ENCODE data around the gene KIF26B. TPM values are rescaled to one million over a fixed set of nuclear protein-coding genes. Genes with fewer than 3 reads are reported as not detected.

Gene KIF26B
- total RNA-seq, 1 experiment from 2014 or later, result 1.6 TPM

DNA sequence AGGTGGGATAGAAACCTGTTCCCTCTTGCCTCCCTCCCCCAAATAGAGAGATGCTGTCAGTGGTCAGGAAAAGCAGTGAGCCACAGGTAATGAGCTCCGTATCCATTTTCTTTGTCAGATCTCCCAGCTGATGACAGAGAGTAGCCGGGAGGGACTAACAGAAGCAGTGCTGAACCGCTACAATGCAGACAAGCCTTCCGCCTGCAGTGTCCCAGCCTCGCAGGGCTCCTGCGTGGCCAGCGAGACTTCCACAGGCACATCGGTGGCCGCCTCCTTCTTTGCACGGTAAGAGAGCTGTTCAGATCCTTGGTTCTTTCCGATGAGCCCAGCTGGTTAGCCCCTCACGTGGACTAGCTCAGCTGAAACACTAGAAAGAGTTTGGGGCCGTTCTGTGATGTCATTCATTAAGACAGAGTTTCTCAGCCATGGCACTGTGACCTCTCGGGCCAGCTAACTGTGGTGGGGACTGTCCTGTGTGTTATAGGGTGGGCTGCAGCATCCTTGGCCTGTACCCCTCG is 264.7 kb downstream of the KIF26B start:
- Mint-ChIP-seq H3K4me1 (ENCODE audit: insufficient read depth, unreplicated experiment) (no peaks in the 10 kb centered on the region), H3K36me3 (ENCODE audit: insufficient read depth, unreplicated experiment) (no peaks in the 10 kb centered on the region), H3K4me3 (ENCODE audit: unreplicated experiment) (no peak overlapping the region), H3K27ac (ENCODE audit: low read depth, unreplicated experiment) (no peak overlapping the region), H3K9me3 (ENCODE audit: unreplicated experiment) (no peaks in the 10 kb centered on the region), H3K27me3 (ENCODE audit: insufficient read depth, unreplicated experiment) (peaks cover 65% of the 10 kb centered on the region)
- TF ChIP-seq, protein P1, sequence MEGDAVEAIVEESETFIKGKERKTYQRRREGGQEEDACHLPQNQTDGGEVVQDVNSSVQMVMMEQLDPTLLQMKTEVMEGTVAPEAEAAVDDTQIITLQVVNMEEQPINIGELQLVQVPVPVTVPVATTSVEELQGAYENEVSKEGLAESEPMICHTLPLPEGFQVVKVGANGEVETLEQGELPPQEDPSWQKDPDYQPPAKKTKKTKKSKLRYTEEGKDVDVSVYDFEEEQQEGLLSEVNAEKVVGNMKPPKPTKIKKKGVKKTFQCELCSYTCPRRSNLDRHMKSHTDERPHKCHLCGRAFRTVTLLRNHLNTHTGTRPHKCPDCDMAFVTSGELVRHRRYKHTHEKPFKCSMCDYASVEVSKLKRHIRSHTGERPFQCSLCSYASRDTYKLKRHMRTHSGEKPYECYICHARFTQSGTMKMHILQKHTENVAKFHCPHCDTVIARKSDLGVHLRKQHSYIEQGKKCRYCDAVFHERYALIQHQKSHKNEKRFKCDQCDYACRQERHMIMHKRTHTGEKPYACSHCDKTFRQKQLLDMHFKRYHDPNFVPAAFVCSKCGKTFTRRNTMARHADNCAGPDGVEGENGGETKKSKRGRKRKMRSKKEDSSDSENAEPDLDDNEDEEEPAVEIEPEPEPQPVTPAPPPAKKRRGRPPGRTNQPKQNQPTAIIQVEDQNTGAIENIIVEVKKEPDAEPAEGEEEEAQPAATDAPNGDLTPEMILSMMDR (IDR thresholded peaks at IDR 0.05; ENCODE audit: unreplicated experiment), result no peak
- CTCF ChIA-PET, result interaction anchor here (0.6 to 0.9 kb wide), 4 partner anchors 19 to 1347 kb away, joined by 3 to 4 read pairs (median 4); no protein-coding TSS in a partner anchor
- DNase-seq (ENCODE audit: unreplicated experiment), result no peak
- POLR2A ChIA-PET, result no interaction called here
- BruUV-seq (replicated peaks), result no TSS peak
- intact Hi-C loops (cut with micrococcal nuclease), result no loop called here

DNA sequence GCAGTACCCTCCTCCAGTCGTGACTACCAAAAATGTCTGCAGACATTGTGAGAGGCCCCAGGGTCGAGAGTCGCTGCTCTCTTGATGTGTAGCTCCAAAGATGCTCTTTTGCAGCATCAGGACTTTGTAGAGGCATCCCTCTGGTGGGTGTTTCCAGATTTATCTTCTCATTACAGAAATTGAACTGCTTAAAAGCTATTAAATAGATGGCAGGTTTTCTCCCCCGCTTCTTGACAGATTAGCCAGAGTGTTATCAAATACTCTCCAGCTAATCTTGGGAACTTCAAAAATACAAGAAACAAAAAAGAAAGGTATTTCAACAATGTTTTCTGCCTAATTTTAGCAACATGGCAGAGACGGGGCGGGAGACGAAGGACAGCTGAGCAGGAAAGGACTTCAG is 265.2 kb downstream of the KIF26B start:
- TF ChIP-seq, protein P1 (IDR thresholded peaks at IDR 0.05; ENCODE audit: unreplicated experiment), result no peak
- Mint-ChIP-seq H3K4me3 (ENCODE audit: unreplicated experiment) (no peak overlapping the region), H3K9me3 (ENCODE audit: unreplicated experiment) (no peaks in the 10 kb centered on the region), H3K4me1 (ENCODE audit: insufficient read depth, unreplicated experiment) (no peaks in the 10 kb centered on the region), H3K36me3 (ENCODE audit: insufficient read depth, unreplicated experiment) (no peaks in the 10 kb centered on the region), H3K27ac (ENCODE audit: low read depth, unreplicated experiment) (no peak overlapping the region), H3K27me3 (ENCODE audit: insufficient read depth, unreplicated experiment) (peaks cover 65% of the 10 kb centered on the region)
- CTCF ChIA-PET, result interaction anchor here (0.6 kb wide), 1 partner anchor 172 kb away, joined by 4 read pairs; no protein-coding TSS in a partner anchor
- no peak for DNase-seq (ENCODE audit: unreplicated experiment)
- no TSS peak for BruUV-seq (replicated peaks)
- POLR2A ChIA-PET, result no interaction called here
- intact Hi-C loops (cut with micrococcal nuclease), result no loop called here

DNA sequence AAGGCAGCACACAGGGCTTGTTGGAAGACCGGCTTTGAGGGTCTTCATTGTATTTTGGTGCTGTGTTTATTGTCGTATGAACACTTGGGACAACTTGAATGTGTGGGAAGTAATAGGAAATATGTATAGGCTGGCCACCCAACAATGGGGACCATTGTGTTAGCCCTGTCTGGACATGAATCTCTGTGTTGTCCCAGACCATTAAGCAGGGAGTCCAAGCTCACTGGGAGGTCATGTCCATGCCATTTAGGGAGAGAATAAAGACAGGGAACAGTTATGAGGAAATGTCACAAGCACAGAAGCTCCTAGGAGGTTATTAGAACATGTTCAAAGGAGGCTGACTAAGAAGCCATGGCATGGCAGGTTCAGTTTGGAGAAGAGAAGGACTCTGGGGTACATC is 266.1 kb downstream of the KIF26B start:
- H3K27ac Mint-ChIP-seq (ENCODE audit: low read depth, unreplicated experiment), result no peak overlapping the region
- H3K9me3 Mint-ChIP-seq (ENCODE audit: unreplicated experiment), result no peaks in the 10 kb centered on the region
- no peak for DNase-seq (ENCODE audit: unreplicated experiment)
- intact Hi-C loops (cut with micrococcal nuclease), result no loop called here
- no peak overlapping the region for H3K4me3 Mint-ChIP-seq (ENCODE audit: unreplicated experiment)
- no TSS peak for BruUV-seq (replicated peaks)
- no peaks in the 10 kb centered on the region for H3K36me3 Mint-ChIP-seq (ENCODE audit: insufficient read depth, unreplicated experiment)
- peaks cover 63% of the 10 kb centered on the region for H3K27me3 Mint-ChIP-seq (ENCODE audit: insufficient read depth, unreplicated experiment)
- CTCF ChIA-PET, result interaction anchor here (0.7 to 1.1 kb wide), 2 partner anchors 32 to 58 kb away, joined by 3 read pairs; no protein-coding TSS in a partner anchor
- no peaks in the 10 kb centered on the region for H3K4me1 Mint-ChIP-seq (ENCODE audit: insufficient read depth, unreplicated experiment)
- POLR2A ChIA-PET, result no interaction called here
- TF ChIP-seq, protein P1 (IDR thresholded peaks at IDR 0.05; ENCODE audit: unreplicated experiment), result no peak

DNA sequence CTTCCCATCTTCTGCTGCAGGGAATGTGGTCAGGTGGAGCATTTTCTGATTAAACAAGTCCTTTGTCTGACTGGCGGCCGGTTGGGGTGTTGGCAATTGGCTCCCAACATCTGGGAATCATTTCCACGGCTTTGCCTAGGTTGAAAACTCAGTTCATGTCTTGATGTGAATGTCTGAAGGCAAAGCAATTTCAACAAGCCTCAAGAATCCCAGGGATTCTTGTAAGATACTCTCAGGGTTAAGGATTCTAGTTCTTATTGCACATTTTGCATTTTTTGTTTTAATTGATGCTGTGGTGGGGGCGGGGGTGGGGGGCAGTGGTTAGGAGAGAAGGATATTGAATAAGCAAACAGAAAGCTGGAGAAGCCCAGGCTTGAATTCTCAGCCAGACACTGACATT is 273.9 kb downstream of the KIF26B start:
- H3K27ac Mint-ChIP-seq (ENCODE audit: low read depth, unreplicated experiment), result no peak overlapping the region
- intact Hi-C loops (cut with micrococcal nuclease), result no loop called here
- H3K4me3 Mint-ChIP-seq (ENCODE audit: unreplicated experiment), result no peak overlapping the region
- no peaks in the 10 kb centered on the region for H3K36me3 Mint-ChIP-seq (ENCODE audit: insufficient read depth, unreplicated experiment)
- TF ChIP-seq, protein P1 (IDR thresholded peaks at IDR 0.05; ENCODE audit: unreplicated experiment), result no peak
- peaks cover 37% of the 10 kb centered on the region for H3K27me3 Mint-ChIP-seq (ENCODE audit: insufficient read depth, unreplicated experiment)
- ChIA-PET POLR2A (interaction anchor here (0.7 kb wide), 1 partner anchor 287 kb away, joined by 3 read pairs; no protein-coding TSS in a partner anchor), CTCF (interaction anchor here (0.5 kb wide), 1 partner anchor 9 kb away, joined by 4 read pairs; no protein-coding TSS in a partner anchor)
- H3K4me1 Mint-ChIP-seq (ENCODE audit: insufficient read depth, unreplicated experiment), result no peaks in the 10 kb centered on the region
- BruUV-seq (replicated peaks), result no TSS peak
- H3K9me3 Mint-ChIP-seq (ENCODE audit: unreplicated experiment), result no peaks in the 10 kb centered on the region
- DNase-seq (ENCODE audit: unreplicated experiment), result no peak
